Measurements from ENCODE around the gene PRKN.

Gene PRKN

DNA sequence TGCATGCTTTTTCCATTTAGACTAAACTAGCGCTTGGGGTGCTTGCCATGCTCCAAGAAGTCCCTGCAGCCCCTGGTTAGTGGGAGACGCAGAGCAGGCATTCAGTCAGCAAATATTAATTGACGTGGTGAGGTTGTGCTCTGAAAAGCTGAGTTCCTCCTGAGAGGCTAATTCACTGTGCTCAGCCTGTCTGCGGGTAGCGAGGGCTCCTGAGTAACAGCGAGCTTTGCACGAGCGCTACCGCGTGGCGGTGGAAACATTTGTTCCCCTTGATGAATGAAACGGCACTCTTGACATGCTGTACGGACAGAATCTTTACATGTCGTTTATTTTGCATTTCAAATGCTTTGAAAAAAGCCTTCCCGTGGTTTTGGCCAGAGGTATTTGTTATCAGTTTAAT is 1283.1 kb downstream of the PRKN start:
- DNase-seq (ENCODE audit: low read depth) = no peak

DNA sequence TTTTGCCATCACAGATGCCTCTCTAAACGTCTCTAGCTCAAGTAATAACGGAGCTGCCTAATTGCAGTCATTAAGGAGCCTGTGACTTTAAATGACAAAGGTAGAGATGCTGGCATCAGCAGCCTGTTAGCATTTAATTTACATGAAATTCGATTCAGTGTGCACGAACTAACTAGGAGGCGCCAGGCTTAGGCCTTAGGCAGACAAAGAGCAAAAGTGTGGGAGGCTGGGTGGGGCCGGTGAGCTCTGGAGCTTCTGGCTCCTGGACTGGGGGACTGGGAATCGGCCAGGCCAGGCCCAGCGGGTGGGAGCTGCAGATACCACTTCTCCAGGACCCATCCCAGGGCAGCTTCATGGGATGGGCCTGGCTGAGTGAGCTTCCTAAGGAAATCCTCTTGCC is 1283.7 kb downstream of the PRKN start:
- no peak for DNase-seq (ENCODE audit: low read depth)

- no peak for DNase-seq (ENCODE audit: low read depth)
These were observed 1285.1 kb downstream of the PRKN start for GRCh38 chr6:161442420-161442819.

GRCh38 chr6:161440299-161440698 is 1287.3 kb downstream of the PRKN start:
- DNase-seq (ENCODE audit: low read depth) = no peak

- no peak for DNase-seq (ENCODE audit: low read depth)
These were observed 1288.5 kb downstream of the PRKN start for GRCh38 chr6:161439093-161439492.

DNA sequence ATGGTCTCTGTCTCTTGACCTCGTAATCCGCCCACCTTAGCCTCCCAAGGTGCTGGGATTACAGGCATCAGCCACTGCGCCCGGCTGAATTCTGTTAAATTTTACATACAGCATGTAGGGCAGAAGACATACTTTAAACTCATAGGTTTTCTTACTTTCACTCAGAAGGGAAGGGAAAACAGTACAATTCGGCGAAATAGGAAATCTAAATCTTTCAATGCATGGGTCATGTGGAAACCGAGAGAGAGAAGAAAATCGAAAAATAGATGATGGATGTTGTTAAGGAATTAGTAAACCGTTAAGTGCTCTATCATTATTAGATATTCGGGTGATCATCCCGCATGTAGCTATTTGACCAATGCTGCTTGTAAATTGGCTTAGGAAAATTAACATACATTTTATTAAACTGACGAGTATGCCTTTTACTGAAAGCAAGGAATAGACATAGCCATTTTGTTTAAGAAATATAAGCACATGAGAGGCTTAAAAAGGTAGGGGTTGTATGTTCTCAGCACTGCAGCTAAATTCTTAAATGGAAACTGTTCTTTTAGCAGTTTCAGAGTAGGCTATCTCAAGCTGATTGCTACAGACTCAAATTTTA is 1289.0 kb downstream of the PRKN start:
- DNase-seq (ENCODE audit: low read depth) = no peak

GRCh38 chr6:161437851-161438250 is 1289.7 kb downstream of the PRKN start:
- no peak for DNase-seq (ENCODE audit: low read depth)

- DNase-seq (ENCODE audit: low read depth) = no peak
These were observed 1291.3 kb downstream of the PRKN start for GRCh38 chr6:161436106-161436876.

GRCh38 chr6:161435748-161436070 is 1291.9 kb downstream of the PRKN start:
- no peak for DNase-seq (ENCODE audit: low read depth)

DNA sequence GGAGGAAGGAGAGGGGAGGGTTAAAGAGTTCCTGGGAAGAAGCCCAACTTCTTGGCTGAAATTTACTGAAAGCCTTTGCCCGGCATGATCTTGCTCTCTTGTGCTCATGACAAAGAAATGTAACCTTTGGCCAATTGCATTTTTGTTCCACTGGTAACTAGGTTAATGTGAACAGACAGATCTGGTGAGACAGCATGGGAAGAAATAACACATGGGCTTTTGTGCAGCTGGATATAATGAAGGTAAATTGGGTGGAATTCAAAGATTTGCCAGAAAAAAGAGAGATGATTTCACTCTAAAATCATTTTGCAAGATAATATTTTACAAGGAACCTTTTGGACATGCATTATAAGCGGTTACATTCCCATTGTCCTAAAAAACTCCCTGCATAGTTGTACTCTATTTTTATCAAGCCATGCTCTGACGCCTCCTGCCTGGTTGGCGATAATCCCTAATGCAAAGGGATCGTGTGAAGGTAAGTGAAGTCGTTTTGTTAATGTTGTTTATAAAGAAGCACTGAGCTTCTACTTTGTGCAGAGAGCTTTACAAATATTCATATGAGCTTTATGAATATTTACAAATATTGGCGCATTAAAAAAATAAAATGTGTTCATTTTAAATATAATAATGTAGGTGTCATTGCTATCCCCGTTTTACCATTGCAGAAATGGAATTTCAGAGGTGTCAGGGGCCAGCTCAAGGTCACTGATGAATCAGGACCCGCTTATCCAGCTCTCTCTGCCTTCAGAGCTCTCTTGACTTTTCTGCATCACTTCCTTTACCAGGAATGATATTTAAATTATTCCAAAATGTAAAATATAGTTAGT is 1292.4 kb downstream of the PRKN start:
- no peak for DNase-seq (ENCODE audit: low read depth)

DNA sequence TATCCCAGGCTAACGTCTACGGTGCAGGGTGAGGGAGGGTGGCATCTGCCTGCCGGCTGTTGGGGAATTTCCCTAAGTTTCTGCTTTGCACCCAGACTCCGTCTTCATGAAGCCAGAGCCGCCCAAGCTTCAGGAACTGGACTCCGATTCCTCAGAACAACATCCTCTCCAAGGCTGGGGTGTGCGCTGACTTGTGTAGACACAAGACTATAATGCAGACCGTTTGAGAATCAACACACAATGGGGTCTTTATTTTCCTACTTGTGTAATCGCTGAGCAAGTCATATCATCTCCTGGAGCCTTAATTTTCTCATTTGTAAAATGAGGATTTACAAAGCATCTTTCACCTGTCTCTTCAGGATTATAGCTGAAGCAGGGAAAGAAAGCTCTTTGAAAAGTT is 1293.2 kb downstream of the PRKN start:
- no peak for DNase-seq (ENCODE audit: low read depth)

DNA sequence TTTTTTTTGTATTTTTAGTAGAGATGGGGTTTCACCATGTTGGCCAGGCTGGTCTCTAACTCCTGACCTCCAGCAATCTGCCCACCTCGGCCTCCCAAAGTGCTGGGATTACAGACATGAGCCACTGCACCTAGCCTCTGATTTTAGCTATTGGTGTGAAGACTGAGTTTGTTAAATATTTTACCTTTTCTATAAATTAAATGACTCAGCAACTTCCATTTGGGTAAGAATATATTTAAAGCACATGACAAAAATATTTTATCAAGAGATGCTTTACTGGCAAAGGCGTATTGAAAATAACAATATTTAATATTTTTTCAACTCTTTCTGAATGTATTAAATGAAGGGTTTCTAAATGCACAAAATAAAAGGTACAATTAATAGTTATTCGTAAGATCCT is 1295.0 kb downstream of the PRKN start:
- DNase-seq (ENCODE audit: low read depth) = no peak

DNA sequence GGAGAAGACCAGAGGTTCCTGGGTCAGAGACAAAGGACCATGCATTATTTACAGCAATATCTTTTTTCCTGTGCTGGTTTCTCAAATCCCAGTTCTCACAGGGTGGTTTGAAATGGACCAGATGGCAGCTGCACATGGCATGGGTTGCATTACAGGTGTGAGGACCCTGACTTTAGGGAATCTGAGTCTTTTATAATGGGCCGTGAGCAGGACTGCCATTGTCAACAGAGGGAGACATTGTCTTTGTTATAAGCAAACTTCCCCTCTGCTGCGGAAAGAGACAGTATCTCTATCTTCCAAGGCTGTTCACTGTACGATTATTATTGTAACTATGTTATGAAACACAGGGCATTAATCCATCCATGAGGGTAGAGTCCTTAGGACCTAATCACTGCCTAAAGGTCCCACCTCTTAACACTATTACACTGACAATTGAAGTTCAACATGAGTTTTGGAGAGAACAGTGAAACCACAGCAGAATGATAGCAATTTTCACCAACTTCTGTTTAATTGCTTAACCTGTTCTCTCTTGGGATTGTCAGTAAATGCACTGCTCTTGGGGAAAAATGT is 1297.6 kb downstream of the PRKN start:
- DNase-seq (ENCODE audit: low read depth) = no peak

DNA sequence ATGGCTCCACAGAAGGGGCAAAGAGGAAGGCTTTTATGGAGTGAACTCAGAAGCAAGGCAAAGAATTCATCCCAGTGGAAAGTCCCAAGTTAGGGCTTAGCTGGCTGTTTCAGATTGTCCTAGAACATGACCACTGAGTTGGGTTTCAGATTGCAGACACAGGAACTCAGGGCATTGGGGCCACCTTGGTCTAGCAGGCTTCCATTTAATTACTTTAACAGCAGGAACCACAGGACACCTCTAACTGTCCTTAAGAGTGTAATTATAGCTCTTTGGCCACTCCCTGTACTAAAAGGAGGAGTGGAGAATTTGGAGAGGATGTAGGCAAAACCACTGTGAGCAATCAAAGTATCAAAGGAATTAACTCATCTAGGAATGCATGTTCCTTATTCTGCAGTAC is 1303.1 kb downstream of the PRKN start:
- no peak for DNase-seq (ENCODE audit: low read depth)

DNA sequence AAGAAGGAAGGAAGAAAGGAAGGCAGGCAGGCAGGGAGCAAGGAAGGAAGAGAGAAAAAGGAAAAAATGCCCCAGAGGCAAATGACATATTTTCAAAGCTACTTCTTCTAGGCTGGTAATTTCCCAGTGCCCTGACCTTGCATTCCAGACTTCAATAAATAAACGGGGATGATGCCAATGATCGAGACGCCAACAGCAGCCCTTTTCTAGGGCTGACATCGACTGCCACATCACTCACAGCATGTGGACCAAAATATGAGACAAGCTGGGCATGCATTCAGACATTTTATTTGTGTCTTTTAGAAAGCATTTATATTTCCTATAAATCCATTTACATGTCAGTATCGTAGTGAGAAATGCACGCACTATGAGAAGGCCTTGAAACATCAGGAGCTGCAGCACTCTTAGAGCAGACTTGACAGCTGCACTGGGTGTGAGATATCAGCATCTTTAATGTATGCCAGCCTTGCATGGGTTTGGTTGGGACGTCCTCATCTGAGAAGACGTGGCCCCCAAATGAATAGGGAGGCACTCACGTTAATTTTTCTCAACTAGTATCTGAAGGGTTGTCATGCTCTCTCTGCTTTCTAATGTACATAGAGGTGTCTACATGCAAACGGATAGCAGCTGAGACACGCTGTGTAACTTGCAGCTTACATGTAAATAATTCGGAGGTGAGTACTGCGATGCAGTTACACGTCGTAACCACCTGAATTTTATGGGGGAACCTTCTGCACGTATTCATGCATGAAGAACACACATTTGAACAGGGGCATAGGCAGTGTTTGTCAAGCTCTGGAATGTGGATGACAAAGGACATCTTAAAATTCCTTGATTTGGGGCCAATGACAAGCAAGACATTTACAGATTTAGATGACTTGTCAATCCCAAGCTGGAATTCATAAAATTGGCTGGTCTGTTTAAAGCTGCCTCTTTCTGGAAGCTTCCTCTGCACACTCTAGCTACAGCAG is 1304.6 kb downstream of the PRKN start:
- DNase-seq (ENCODE audit: low read depth) = no peak

- DNase-seq (ENCODE audit: low read depth) = peak; percentile 3
These were observed 1309.1 kb downstream of the PRKN start for GRCh38 chr6:161418463-161418945.

GRCh38 chr6:161417717-161418462 is 1309.7 kb downstream of the PRKN start:
- no peak for DNase-seq (ENCODE audit: low read depth)

GRCh38 chr6:161415302-161415855 is 1312.2 kb downstream of the PRKN start:
- DNase-seq (ENCODE audit: low read depth) = no peak

- no peak for DNase-seq (ENCODE audit: low read depth)
These were observed 1312.9 kb downstream of the PRKN start for GRCh38 chr6:161414707-161415106.

DNA sequence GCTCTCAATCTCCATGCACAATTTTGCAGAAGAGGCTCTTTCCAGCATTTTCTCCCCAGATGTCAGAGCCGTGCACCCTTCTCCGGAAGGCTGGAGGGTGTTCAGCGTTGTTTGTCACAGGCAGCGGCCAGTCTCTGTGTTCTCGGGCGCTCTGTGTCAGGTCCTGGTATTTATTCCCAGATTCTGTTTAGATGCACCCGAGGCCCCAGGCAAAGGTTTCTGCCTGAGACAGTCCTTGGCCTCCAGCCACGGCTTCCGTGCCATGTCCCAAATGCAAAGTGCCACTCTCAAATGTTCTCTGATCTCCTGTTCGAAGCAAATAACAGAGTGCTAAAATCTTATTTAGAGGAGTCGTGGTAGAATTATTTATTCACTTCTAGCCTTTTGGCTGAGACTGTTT is 1313.4 kb downstream of the PRKN start:
- DNase-seq (ENCODE audit: low read depth) = no peak
